SK-N-SH (cell line): ENCODE data around the gene RAP1B.

Source experiments
- CTCF ChIP-seq: fragments of 200-600 bp; sonication (generic); IDR thresholded peaks from 2 replicates; pipeline ENCODE4 v1.6.1; 2017; ENCODE audit warnings: antibody characterized with exemption, mild to moderate bottlenecking, moderate library complexity
- EP300 ChIP-seq, 2 experiments: IDR thresholded peaks; 2 replicates each; pipeline versions ENCODE4 v1.4.0 to v1.6.1; 2012; ENCODE audit warnings: borderline replicate concordance in 1 of 2, low read depth in 1 of 2, low read length in 1 of 2
- FOSL2 ChIP-seq: IDR thresholded peaks from 2 replicates; pipeline ENCODE4 v1.4.0; 2012; ENCODE audit warnings: low read depth, mild to moderate bottlenecking, moderate library complexity, borderline replicate concordance
- FOXM1 ChIP-seq: IDR thresholded peaks from 2 replicates; pipeline ENCODE4 v1.4.0; 2012; ENCODE audit warnings: low read depth, mild to moderate bottlenecking
- POLR2AphosphoS5 ChIP-seq: IDR thresholded peaks from 2 replicates; pipeline ENCODE4 v1.6.1; 2012; ENCODE audit warnings: low read depth, low read length
- REST ChIP-seq: IDR thresholded peaks from 2 replicates; pipeline ENCODE4 v1.6.1; 2012; ENCODE audit warnings: mild to moderate bottlenecking, low read depth, low read length, moderate library complexity
- RXRA ChIP-seq: IDR thresholded peaks from 2 replicates; pipeline ENCODE4 v1.4.0; 2012; ENCODE audit warnings: low read depth, mild to moderate bottlenecking, borderline replicate concordance
- TAF1 ChIP-seq: IDR thresholded peaks from 2 replicates; pipeline ENCODE4 v1.6.1; 2012; ENCODE audit warnings: low read depth, mild to moderate bottlenecking, low read length, moderate library complexity, borderline replicate concordance
- USF2 ChIP-seq: fragments of 150-350 bp; IDR thresholded peaks from 2 replicates; pipeline ENCODE4 v1.6.1; 2017; ENCODE audit warnings: antibody characterized with exemption, low read length, low read depth, borderline replicate concordance

- no peak for TF ChIP-seq CTCF
- no peak for TF ChIP-seq POLR2AphosphoS5
- no peak for TF ChIP-seq EP300 (IDR thresholded peaks at IDR 0.05; ENCODE audit: borderline replicate concordance in 1 of 2, low read depth in 1 of 2, low read length in 1 of 2)
- TF ChIP-seq USF2 = no peak
- TF ChIP-seq RXRA = no peak
- no peak for TF ChIP-seq TAF1
- TF ChIP-seq REST = no peak
- no peak for TF ChIP-seq FOXM1
- TF ChIP-seq FOSL2 = no peak
Observed at GRCh38 chr12:68572661-68573060, 38.0 kb upstream of the RAP1B start.
